DOHH2 (cell line): ENCODE measurements around the gene DNTT.

Experiments
- CTCF ChIP-seq: fragments of 200-600 bp; sonication (generic); IDR thresholded peaks from one replicate; pipeline ENCODE4 v1.5.1; 2014; ENCODE audit warnings: antibody characterized with exemption, mild to moderate bottlenecking, low read depth, low read length; ENCODE audit not compliant: poor library complexity, severe bottlenecking
- EZH2phosphoT487 ChIP-seq: fragments of 200-600 bp; sonication (generic); IDR thresholded peaks from 2 replicates; pipeline ENCODE4 v1.6.1; 2017; ENCODE audit warnings: borderline replicate concordance, mild to moderate bottlenecking, antibody characterized with exemption, low read length, moderate library complexity, mixed read lengths

GRCh38 chr10:96298362-96298761 is 5.9 kb upstream of the DNTT start:
- no peak for TF ChIP-seq CTCF
- TF ChIP-seq EZH2phosphoT487: no peak
